HG03039 (cell line): ENCODE data around the gene FKBP5.

Experiments
- ATAC-seq: cut with Tn5 transposase; IDR thresholded peaks from one replicate; pipeline ENCODE4 v1.9.1; 2021; ENCODE audit warnings: mild to moderate bottlenecking, moderate library complexity; ENCODE audit not compliant: unreplicated experiment

Gene FKBP5

GRCh38 chr6:35665573-35665972 is 23.1 kb downstream of the FKBP5 start:
- ATAC-seq: no peak

GRCh38 chr6:35664945-35665344 is 23.8 kb downstream of the FKBP5 start:
- no peak for ATAC-seq

GRCh38 chr6:35663447-35664235 is 25.1 kb downstream of the FKBP5 start:
- no peak for ATAC-seq

- ATAC-seq: no peak
These were observed 25.7 kb downstream of the FKBP5 start for GRCh38 chr6:35662999-35663398.

- no peak for ATAC-seq
These were observed 33.8 kb downstream of the FKBP5 start for GRCh38 chr6:35654883-35655282.

GRCh38 chr6:35651244-35651643 is 37.5 kb downstream of the FKBP5 start:
- no peak for ATAC-seq

- no peak for ATAC-seq
These were observed 38.7 kb downstream of the FKBP5 start for GRCh38 chr6:35650015-35650414.

GRCh38 chr6:35648203-35648602 is 40.5 kb downstream of the FKBP5 start:
- ATAC-seq: no peak

GRCh38 chr6:35647400-35647799 is 41.3 kb downstream of the FKBP5 start:
- no peak for ATAC-seq

- ATAC-seq: no peak
These were observed 45.6 kb downstream of the FKBP5 start for GRCh38 chr6:35643162-35643535.

GRCh38 chr6:35642471-35643161 is 46.1 kb downstream of the FKBP5 start:
- ATAC-seq: no peak

GRCh38 chr6:35640017-35640664 is 48.6 kb downstream of the FKBP5 start:
- no peak for ATAC-seq

GRCh38 chr6:35638679-35639078 is 50.0 kb downstream of the FKBP5 start:
- no peak for ATAC-seq

GRCh38 chr6:35637911-35638310 is 50.8 kb downstream of the FKBP5 start:
- no peak for ATAC-seq

GRCh38 chr6:35635601-35636597 is 52.8 kb downstream of the FKBP5 start:
- ATAC-seq: no peak

- no peak for ATAC-seq
These were observed 54.4 kb downstream of the FKBP5 start for GRCh38 chr6:35634316-35634715.

GRCh38 chr6:35633579-35634089 is 55.1 kb downstream of the FKBP5 start:
- ATAC-seq: no peak

- ATAC-seq: no peak
These were observed 58.8 kb downstream of the FKBP5 start for GRCh38 chr6:35629876-35630378.

GRCh38 chr6:35626401-35626800 is 62.3 kb downstream of the FKBP5 start:
- ATAC-seq: no peak

GRCh38 chr6:35624341-35625070 is 64.2 kb downstream of the FKBP5 start:
- no peak for ATAC-seq
